HPDE6-E6E7 (cell line): ENCODE measurements around the gene CDKN2B-AS1.

Experiments used
- DNase-seq: peaks from one replicate; pipeline ENCODE4 v3.0.0; 2011; ENCODE audit warnings: missing footprints; ENCODE audit errors: extremely low spot score

CDKN2B-AS1 gene

GRCh38 chr9:22154064-22154463, 159.5 kb downstream of the CDKN2B-AS1 start:
- no peak for DNase-seq

GRCh38 chr9:22156586-22156985, 162.0 kb downstream of the CDKN2B-AS1 start:
- DNase-seq = no peak

GRCh38 chr9:22157276-22157675, 162.7 kb downstream of the CDKN2B-AS1 start:
- no peak for DNase-seq

GRCh38 chr9:22157828-22158227, 163.2 kb downstream of the CDKN2B-AS1 start:
- no peak for DNase-seq

DNA sequence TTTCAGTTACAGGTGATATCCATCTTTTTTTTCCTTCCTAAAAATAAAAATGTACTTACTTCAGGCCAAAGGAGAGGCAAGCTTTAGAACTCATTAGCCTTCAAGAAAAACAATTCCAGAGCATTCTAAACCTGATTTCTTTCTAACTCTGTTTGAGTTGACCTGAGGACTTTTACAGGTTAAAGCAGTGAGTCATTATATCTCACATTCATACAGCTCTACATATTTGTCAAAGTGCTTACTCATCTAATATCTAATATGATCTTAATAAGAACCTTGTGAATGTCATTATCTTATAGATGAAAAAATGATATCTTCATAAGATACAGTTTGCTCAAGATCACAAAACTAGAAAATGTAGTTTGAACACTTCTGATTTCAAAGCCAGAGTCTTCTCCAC, 163.7 kb downstream of the CDKN2B-AS1 start:
- DNase-seq = no peak

GRCh38 chr9:22158927-22159346, 164.3 kb downstream of the CDKN2B-AS1 start:
- no peak for DNase-seq

DNA sequence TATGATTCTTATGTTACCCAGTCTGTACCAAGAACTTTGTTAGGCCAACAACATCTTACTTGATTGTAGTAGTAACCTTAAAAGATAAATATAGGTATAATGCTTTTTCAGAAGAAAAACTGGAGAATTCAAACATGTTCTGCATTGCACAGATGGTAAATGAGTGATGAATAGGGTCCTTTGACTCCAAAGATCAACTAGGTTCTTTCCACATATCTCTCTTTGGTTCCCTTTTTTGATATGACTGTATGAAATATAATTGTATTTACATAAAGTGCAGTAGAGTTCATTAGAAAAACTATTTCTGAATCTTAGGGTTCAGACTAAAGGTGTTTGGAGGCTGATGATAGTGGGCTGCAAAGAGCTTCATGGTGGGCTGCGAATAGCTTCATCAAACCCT, 165.0 kb downstream of the CDKN2B-AS1 start:
- no peak for DNase-seq

- DNase-seq = no peak
Observed at GRCh38 chr9:22160221-22160620, 165.6 kb downstream of the CDKN2B-AS1 start.

- no peak for DNase-seq
Observed at GRCh38 chr9:22165144-22165543, 170.6 kb downstream of the CDKN2B-AS1 start.

- peak; percentile 21 for DNase-seq
Observed at GRCh38 chr9:22169243-22169642, 174.7 kb downstream of the CDKN2B-AS1 start.

DNA sequence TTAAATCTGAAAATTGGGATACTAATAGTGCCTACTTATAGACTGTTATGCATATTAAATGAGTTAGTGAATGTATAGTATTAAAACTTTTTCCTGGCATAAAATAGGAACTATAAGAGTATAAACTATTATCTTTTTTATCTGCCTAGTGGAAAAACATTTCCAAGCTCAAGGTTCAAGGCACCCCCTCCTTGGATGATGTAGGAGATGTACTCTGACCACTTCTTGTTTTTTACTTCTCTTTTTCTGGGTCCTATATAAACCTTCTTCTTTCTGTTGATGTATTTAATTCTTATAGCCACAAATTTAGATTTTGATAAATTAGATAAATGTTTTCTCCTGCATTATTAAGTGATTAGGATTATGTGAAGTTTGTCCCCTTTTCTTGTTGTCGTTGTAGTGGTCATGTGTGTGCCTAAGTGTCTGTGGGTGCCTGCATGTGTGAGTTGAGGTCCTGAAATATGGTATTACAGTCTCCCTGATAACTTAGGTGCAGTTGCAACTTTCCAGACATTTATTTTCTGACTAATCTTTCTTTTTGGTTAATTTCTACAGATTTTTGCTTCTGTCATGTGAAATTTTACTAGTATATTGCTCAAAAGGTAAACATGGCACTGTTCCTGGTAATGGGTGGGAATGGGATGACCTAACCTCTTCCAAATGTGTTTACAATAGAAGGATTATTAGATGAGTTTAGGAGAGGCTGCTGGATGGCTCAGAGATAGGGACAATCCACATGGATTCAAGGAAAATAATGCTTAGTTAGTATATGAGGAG, 175.3 kb downstream of the CDKN2B-AS1 start:
- no peak for DNase-seq
